ENCODE data around the gene ABRACL.
"Not testable (repeated sequence)": the region's sequence is repeated elsewhere in the genome, so short reads cannot be mapped to it uniquely, and the experiment has no call there.

ABRACL gene

GRCh38 chr6:139028658-139029469 is at the start of gene ABRACL:
ABRACL (plus strand) TSS chr6:139028745; CDS start chr6:139034161, 5,416 bp downstream.
- peak; percentile 77 for DNase-seq

DNA sequence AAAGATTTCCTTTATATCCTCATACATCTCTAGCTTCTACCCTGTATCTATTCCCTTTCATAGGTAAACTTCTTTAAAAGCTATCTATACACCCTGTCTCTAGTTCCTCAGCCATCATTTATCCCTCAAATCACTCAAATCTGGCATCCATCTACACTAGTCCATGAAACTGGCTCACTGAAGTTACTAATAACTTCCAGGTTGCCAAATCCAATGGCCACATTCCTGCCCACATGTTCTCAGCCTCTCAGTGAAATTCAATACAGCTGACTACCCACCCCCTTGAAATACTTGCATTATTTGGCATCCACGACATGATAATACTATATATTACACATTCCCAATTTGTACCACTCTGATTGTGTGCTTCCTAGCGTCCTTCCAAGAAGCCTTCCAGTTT is 49.2 kb upstream of the ABRACL start:
- DNase-seq, result no peak

- DNase-seq, result no peak
Measured at GRCh38 chr6:138979813-138980668, 48.5 kb upstream of the ABRACL start.

- no peak for DNase-seq
Measured at GRCh38 chr6:138981416-138981815, 47.1 kb upstream of the ABRACL start.

- DNase-seq, result no peak
Measured at GRCh38 chr6:138986578-138986977, 42.0 kb upstream of the ABRACL start.

DNA sequence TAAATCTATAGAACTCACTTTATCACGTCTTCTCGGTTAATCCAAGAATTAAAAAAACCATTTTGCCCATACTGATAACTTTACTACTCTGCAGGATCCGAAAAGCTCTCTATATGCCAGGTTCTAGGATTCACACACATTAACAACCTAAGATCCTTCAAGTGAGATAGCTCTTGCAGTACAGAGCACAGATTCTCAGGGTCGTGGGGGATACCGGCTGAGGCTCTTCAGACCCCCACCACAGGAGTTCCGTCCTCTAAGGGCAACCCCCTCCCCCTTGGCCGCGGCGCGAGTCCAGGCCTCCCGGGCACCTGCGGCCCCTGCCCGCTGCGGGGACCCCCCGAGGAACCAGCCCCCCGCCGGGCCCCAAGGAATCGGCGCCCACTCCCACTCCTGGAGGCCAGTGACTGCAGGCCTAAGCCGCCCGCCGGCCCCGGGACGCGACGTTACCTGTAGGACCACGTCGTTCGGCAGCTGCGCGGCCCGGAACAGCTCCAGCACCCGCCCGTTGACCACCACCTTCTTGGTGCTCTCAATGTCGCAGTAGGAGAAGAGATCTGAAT is 41.4 kb upstream of the ABRACL start:
- DNase-seq, result peak; percentile 41

- peak; percentile 95 for DNase-seq
Measured at GRCh38 chr6:138987643-138988468, 40.7 kb upstream of the ABRACL start, which contains the start of gene REPS1. REPS1 (minus strand) TSS chr6:138988253; CDS start chr6:138987682, 571 bp downstream.

GRCh38 chr6:138988469-138988834 is 40.1 kb upstream of the ABRACL start:
- DNase-seq, result no peak

GRCh38 chr6:138989098-138989983 is 39.2 kb upstream of the ABRACL start:
- DNase-seq, result no peak

- no peak for DNase-seq
Measured at GRCh38 chr6:138991206-138991605, 37.3 kb upstream of the ABRACL start.

DNA sequence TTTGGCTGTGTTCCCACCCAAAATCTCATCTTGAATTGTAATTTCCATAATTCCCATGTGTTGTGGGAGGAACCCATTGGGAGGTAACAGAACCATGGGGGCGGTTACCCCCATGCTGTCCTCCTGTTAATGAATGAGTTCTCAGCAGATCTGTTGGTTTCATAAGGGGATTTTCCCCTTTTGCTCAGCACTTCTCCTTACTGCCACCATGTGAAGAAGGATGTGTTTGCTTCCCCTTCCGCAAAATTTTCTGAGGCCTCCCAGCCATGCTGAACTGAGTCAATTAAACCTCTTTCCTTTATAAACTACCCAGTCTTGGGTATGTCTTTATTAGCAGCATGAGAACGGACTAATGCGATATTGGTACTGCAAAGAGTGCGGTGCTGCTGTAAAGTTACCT is 35.6 kb upstream of the ABRACL start:
- not testable (repeated sequence) for DNase-seq

DNA sequence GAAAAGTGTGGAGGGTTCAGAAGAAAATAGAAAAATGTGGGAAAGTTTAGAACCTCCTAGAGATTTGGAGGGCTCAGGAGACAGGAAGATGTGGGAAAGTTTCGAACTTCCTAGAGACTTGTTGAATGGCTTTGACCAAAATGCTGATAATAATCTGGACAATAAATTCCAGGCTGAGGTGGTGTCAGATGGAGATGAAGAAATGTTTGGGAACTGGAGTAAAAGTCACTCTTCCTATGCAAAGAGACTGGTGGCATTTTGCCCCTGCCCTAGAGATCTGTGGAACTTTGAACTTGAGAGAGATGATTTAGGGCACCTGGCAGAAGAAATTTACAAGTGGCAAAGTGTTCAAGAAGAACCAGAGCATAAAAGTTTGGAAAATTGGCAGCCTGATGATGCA is 35.1 kb upstream of the ABRACL start:
- DNase-seq, result not testable (repeated sequence)

DNA sequence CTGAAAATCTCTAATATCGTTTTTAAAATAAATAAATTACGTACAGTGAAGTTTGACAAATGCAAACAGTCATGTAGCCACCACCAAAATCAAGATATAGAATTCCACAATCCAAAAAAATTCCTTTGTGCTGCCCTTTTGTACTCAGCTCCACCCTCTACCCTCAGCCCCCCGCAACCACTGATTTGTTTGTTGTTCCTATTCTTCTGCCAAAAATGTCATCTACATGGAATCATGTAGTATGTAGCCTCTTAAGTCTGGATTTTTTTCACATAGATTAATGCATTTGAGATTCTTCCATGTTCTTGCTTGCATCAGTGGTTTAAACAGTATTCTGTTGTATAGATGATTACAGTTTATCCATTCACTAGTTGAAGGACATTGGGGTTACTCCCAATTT is 32.0 kb upstream of the ABRACL start:
- no peak for DNase-seq

- no peak for DNase-seq
Measured at GRCh38 chr6:138997136-138997535, 31.4 kb upstream of the ABRACL start.

- DNase-seq, result peak; percentile 45
Measured at GRCh38 chr6:138999949-139000725, 28.4 kb upstream of the ABRACL start.

DNA sequence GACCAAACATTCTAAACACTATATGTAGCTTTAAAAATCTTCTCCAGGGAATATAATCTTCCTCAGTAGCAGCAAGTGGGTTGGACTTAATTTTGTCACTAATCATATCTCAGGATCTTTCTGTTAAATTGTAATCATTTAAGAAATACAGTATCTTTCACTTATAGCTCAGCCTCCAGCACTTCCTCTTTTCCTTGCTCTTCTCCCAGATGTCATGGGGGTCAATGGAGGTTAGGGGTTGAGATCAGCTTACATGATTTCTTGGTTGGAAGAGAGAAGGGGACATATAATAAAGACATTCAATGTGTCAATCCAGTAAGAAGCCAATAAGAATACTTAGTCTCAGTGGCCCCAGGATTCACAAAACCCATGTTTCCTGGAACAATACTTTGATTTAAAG is 24.8 kb upstream of the ABRACL start:
- no peak for DNase-seq

DNA sequence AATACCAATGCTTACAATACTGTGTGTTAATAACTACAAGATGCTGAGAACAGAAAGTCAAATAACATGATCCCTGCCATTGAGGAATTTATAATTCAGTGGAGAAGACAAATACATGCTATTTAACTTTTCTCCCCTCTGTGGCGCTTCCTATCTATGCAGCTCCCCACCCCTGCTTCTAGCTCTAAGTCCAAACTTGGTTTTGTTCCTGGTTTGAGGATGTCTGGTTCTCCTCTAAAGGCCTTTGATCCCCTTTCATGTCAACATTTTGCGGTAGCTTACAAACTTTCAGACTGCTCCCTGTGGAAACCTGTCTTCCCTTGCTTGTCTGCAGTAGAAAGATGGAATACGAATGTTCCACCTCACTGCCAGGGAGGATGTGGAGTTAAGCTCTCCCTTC is 22.1 kb upstream of the ABRACL start:
- no peak for DNase-seq

DNA sequence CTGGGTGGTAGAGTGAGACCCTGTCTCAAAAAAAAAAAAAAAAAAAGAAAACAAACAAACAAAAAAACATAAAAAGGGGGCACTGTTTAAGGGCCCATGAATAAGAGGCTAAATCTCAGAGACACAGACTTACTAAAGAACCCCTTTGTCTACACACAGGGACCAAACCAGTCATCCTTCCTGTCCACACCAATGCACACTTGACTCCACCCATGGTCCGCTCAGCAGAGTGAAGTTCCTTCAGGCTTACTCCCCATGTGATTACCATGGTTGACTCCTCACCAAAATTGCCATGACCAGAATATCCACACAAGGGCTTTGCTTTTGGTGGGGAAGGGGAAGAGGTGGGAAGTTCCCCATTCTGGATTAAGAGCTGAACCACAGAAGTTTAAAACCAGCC is 21.1 kb upstream of the ABRACL start:
- no peak for DNase-seq

GRCh38 chr6:139008117-139008516 is 20.4 kb upstream of the ABRACL start:
- DNase-seq, result no peak

DNA sequence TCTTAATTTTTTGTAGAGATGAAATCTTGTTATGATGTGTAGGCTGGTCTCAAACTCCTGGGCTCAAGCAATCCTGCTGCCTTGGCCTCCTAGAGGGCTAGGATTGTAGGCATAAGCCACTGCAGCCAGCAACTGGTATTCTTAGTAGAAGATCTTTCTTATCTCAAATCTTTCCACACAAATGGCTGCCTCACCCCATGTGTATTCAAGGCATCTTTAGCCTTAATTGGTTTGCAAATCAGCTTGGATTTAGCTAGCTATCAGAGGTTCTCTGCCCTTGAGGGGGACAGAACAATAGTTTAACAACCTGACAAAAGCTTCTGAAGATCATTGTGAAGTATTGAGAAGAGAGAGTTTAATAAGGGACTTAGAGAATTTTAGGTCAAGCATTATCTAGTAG is 17.9 kb upstream of the ABRACL start:
- no peak for DNase-seq

DNA sequence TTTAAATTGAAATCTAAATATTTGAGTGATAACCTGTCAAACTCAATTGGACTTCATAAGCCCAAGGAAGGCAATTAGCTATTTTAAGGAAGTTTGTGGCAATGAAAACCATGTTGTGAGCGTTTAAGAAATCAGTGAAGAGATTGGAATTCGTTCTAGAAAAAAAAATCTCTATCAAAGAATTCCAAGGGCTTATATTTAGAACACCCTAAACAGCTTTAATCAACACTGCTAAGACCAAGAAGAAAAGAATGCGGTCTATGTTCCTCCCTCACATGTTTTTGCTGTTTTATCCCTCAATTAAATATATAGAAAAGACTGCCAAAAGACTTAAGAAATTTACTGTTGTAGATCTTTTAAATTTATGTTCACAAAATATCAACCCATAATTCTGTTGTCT is 16.6 kb upstream of the ABRACL start:
- no peak for DNase-seq

Measured in femur (tissue), 1 donor.